ENCODE data around the gene FBXL17. TPM values are rescaled to one million over a fixed set of nuclear protein-coding genes. Genes with fewer than 3 reads are reported as not detected.
A peak's percentile ranks its signal among the peaks of the same experiment; 100 is the strongest.

FBXL17 gene
- total and polyA plus RNA-seq, 2 of the 13 experiments (the other 11 are each of a cell fraction or from before 2014, with no cell fraction given): 3.0 to 7.9 TPM

DNA sequence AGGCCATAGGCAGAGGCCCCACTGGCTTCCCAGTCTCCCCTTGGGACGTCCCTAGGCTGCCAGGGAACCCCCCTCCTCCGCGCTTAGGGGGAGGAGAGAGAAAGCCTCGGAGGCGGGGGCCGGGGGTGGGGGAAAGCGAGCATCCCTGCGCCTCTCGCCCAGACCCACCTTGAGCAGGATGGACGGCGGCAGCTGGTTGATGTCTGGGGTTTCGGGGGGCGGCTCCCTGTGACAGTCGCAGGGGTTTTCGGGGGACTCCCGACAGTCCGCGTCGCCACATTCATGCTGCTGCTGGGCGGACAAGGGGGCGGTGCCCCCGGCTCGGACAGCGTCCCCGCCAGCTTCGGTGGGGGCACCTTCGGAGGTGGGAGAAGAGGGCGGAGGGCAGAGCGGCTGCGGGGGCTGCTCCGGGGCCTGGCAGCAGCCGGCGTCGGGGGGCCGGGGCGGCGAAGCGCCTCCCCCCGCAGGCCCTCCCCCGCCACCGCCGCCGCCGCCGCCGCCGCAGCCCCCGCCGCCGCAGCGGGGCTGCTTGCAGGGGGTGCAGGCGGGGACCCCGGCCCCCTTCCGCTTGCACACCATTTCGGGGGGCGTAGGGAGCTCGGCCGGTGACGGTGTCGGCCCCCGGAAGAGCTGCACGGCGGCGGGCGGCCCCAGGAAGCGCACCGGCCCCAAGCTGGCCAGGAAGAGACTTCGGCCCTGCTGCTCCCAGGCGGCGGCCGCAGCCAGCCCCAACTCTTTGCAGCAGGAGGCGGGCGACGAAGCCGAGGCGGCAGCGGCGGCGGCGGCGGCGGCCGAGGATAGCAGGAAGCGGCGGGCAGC is 1.2 kb downstream of the FBXL17 start (continued):
- TF ChIP-seq, protein P1, sequence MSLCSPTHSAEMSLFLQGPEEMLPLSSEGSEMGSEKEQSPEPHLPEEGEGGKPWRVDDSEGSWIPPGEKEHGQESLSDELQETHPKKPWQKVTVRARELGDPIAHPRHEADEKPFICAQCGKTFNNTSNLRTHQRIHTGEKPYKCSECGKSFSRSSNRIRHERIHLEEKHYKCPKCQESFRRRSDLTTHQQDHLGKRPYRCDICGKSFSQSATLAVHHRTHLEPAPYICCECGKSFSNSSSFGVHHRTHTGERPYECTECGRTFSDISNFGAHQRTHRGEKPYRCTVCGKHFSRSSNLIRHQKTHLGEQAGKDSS (CRISPR knock-in tag; IDR thresholded peaks at IDR 0.05; ENCODE audit: borderline replicate concordance, low read depth): no peak
- TF ChIP-seq, protein P2, sequence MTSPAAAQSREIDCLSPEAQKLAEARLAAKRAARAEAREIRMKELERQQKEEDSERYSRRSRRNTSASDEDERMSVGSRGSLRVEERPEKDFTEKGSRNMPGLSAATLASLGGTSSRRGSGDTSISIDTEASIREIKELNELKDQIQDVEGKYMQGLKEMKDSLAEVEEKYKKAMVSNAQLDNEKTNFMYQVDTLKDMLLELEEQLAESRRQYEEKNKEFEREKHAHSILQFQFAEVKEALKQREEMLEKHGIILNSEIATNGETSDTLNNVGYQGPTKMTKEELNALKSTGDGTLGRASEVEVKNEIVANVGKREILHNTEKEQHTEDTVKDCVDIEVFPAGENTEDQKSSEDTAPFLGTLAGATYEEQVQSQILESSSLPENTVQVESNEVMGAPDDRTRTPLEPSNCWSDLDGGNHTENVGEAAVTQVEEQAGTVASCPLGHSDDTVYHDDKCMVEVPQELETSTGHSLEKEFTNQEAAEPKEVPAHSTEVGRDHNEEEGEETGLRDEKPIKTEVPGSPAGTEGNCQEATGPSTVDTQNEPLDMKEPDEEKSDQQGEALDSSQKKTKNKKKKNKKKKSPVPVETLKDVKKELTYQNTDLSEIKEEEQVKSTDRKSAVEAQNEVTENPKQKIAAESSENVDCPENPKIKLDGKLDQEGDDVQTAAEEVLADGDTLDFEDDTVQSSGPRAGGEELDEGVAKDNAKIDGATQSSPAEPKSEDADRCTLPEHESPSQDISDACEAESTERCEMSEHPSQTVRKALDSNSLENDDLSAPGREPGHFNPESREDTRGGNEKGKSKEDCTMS (CRISPR knock-in tag; conservative IDR thresholded peaks at IDR 0.05): no peak
- TF ChIP-seq RAD51 (IDR thresholded peaks at IDR 0.05; ENCODE audit: borderline replicate concordance) (no peak), ZNF746 (CRISPR knock-in tag; IDR thresholded peaks at IDR 0.05) (peak; percentile 43; the same call in 1 of the 2 replicates), ZNF674 (CRISPR knock-in tag; IDR thresholded peaks at IDR 0.05; ENCODE audit: low read depth) (no peak), ZC3H13 (CRISPR knock-in tag; IDR thresholded peaks at IDR 0.05) (peak; percentile 84; the same call in 1 of the 2 replicates), KLF15 (CRISPR knock-in tag; IDR thresholded peaks at IDR 0.05; ENCODE audit: borderline replicate concordance) (no peak), ZNF850 (CRISPR knock-in tag; conservative IDR thresholded peaks at IDR 0.05) (no peak), ISL2 (CRISPR knock-in tag; IDR thresholded peaks at IDR 0.05) (0 out of 2 replicates have a peak, but pooled peaks have one; percentile 27), ZNF274 (CRISPR knock-in tag; IDR thresholded peaks at IDR 0.05) (0 out of 2 replicates have a peak, but pooled peaks have one; percentile 26), RFX3 (CRISPR knock-in tag; IDR thresholded peaks at IDR 0.05) (no peak), GABPB1 (CRISPR knock-in tag; IDR thresholded peaks at IDR 0.05) (peak; percentile 35; the same call in 1 of the 2 replicates), ZSCAN31 (CRISPR knock-in tag; IDR thresholded peaks at IDR 0.05; ENCODE audit: low read depth) (no peak), ZNF337 (CRISPR knock-in tag; IDR thresholded peaks at IDR 0.05; ENCODE audit: borderline replicate concordance, low read depth) (no peak), ZNF20 (CRISPR knock-in tag; IDR thresholded peaks at IDR 0.05) (no peak), CBFB (CRISPR knock-in tag; IDR thresholded peaks at IDR 0.05) (no peak), RORA (CRISPR knock-in tag; IDR thresholded peaks at IDR 0.05) (no peak)
- TF ChIP-seq, protein P3, sequence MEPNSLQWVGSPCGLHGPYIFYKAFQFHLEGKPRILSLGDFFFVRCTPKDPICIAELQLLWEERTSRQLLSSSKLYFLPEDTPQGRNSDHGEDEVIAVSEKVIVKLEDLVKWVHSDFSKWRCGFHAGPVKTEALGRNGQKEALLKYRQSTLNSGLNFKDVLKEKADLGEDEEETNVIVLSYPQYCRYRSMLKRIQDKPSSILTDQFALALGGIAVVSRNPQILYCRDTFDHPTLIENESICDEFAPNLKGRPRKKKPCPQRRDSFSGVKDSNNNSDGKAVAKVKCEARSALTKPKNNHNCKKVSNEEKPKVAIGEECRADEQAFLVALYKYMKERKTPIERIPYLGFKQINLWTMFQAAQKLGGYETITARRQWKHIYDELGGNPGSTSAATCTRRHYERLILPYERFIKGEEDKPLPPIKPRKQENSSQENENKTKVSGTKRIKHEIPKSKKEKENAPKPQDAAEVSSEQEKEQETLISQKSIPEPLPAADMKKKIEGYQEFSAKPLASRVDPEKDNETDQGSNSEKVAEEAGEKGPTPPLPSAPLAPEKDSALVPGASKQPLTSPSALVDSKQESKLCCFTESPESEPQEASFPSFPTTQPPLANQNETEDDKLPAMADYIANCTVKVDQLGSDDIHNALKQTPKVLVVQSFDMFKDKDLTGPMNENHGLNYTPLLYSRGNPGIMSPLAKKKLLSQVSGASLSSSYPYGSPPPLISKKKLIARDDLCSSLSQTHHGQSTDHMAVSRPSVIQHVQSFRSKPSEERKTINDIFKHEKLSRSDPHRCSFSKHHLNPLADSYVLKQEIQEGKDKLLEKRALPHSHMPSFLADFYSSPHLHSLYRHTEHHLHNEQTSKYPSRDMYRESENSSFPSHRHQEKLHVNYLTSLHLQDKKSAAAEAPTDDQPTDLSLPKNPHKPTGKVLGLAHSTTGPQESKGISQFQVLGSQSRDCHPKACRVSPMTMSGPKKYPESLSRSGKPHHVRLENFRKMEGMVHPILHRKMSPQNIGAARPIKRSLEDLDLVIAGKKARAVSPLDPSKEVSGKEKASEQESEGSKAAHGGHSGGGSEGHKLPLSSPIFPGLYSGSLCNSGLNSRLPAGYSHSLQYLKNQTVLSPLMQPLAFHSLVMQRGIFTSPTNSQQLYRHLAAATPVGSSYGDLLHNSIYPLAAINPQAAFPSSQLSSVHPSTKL (CRISPR knock-in tag; IDR thresholded peaks at IDR 0.05): no peak
- TF ChIP-seq, protein P4, sequence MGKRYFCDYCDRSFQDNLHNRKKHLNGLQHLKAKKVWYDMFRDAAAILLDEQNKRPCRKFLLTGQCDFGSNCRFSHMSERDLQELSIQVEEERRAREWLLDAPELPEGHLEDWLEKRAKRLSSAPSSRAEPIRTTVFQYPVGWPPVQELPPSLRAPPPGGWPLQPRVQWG (CRISPR knock-in tag; IDR thresholded peaks at IDR 0.05; ENCODE audit: borderline replicate concordance, low read depth): no peak
- TF ChIP-seq, protein P5, sequence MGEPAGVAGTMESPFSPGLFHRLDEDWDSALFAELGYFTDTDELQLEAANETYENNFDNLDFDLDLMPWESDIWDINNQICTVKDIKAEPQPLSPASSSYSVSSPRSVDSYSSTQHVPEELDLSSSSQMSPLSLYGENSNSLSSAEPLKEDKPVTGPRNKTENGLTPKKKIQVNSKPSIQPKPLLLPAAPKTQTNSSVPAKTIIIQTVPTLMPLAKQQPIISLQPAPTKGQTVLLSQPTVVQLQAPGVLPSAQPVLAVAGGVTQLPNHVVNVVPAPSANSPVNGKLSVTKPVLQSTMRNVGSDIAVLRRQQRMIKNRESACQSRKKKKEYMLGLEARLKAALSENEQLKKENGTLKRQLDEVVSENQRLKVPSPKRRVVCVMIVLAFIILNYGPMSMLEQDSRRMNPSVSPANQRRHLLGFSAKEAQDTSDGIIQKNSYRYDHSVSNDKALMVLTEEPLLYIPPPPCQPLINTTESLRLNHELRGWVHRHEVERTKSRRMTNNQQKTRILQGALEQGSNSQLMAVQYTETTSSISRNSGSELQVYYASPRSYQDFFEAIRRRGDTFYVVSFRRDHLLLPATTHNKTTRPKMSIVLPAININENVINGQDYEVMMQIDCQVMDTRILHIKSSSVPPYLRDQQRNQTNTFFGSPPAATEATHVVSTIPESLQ (CRISPR knock-in tag; conservative IDR thresholded peaks at IDR 0.05): no peak
